HepG2 (cell line): Measurements from ENCODE around the gene ZMYND8. TPM values are rescaled to one million over a fixed set of nuclear protein-coding genes. Genes with fewer than 3 reads are reported as not detected.

Experiments
- ARID2 ChIP-seq: sonication (generic); formaldehyde crosslinking; IDR thresholded peaks from 2 replicates; pipeline ENCODE4 v1.8.1; 2022; ENCODE audit warnings: mild to moderate bottlenecking, missing genetic modification reagents, borderline replicate concordance
- FOXA3 ChIP-seq: IDR thresholded peaks from 2 replicates; pipeline ENCODE4 v1.6.1; 2016; ENCODE audit warnings: missing genetic modification reagents, missing compliant biosample characterization
- MED1 ChIP-seq: sonication (generic); formaldehyde crosslinking; IDR thresholded peaks from 2 replicates; pipeline ENCODE4 v1.4.0; 2020; ENCODE audit warnings: missing genetic modification reagents
- NFIC ChIP-seq: IDR thresholded peaks from 2 replicates; pipeline ENCODE4 v1.6.1; 2012; ENCODE audit warnings: mild to moderate bottlenecking, low read length, inconsistent platforms
- NRL ChIP-seq: sonication (generic); formaldehyde crosslinking; IDR thresholded peaks from 2 replicates; pipeline ENCODE4 v1.5.0; 2020; ENCODE audit warnings: missing genetic modification reagents, mild to moderate bottlenecking, moderate library complexity, borderline replicate concordance
- ZFP36L1 ChIP-seq: sonication (generic); formaldehyde crosslinking; IDR thresholded peaks from 2 replicates; pipeline ENCODE4 v1.8.0; 2022; ENCODE audit warnings: mild to moderate bottlenecking, missing genetic modification reagents, moderate library complexity
- ZFP62 ChIP-seq: sonication (generic); formaldehyde crosslinking; IDR thresholded peaks from 2 replicates; pipeline ENCODE4 v1.4.0; 2020; ENCODE audit warnings: missing genetic modification reagents
- ZNF543 ChIP-seq: sonication (generic); formaldehyde crosslinking; IDR thresholded peaks from 2 replicates; pipeline ENCODE4 v1.4.0; 2020; ENCODE audit warnings: mild to moderate bottlenecking, missing genetic modification reagents
- ZNF747 ChIP-seq: sonication (generic); formaldehyde crosslinking; IDR thresholded peaks from 2 replicates; pipeline ENCODE4 v1.8.1; 2023; ENCODE audit warnings: missing genetic modification reagents, mild to moderate bottlenecking, borderline replicate concordance
- ZNF878 ChIP-seq: sonication (generic); formaldehyde crosslinking; IDR thresholded peaks from 2 replicates; pipeline ENCODE4 v1.8.1; 2023; ENCODE audit warnings: mild to moderate bottlenecking, missing genetic modification reagents, moderate library complexity
- polyA plus RNA-seq, 8 experiments: library from polyadenylated mRNA; depleted of rRNA in 3 of 8; stranded (reverse) in 7 of 8; unstranded in 1 of 8; fragments of >200 nt; fragmentation: Illumina TruSeq in 4 of 8; extraction: Trizol in 4 of 8; gene quantifications; 2 replicates each; pipeline versions ENCODE4 v1.2.1 to v1.2.3, GENCODE V29; 2011 to 2016; ENCODE audit warnings: low read depth in 4 of 8, missing spikeins in 1 of 8, mixed read lengths in 1 of 8; ENCODE audit not compliant: insufficient read depth in 1 of 8
- total RNA-seq, 5 experiments: library from RNA; depleted of rRNA; stranded (reverse); fragments of >200 nt; fragmentation: Illumina TruSeq; extraction: Trizol; gene quantifications; 2 replicates each; pipeline ENCODE4 v1.2.3, GENCODE V29; 2016; ENCODE audit warnings: low read depth in 1 of 5
- TF ChIP-seq, protein P1 (sequence below): sonication (generic); formaldehyde crosslinking; IDR thresholded peaks from 2 replicates; pipeline ENCODE4 v1.5.1; 2020; ENCODE audit warnings: mild to moderate bottlenecking, missing genetic modification reagents, borderline replicate concordance
- TF ChIP-seq, protein P2 (sequence below): sonication (generic); formaldehyde crosslinking; IDR thresholded peaks from 2 replicates; pipeline ENCODE4 v1.9.0; 2021; ENCODE audit warnings: missing genetic modification reagents, mild to moderate bottlenecking, borderline replicate concordance
- TF ChIP-seq, protein P3 (sequence below): sonication (generic); formaldehyde crosslinking; IDR thresholded peaks from 2 replicates; pipeline ENCODE4 v1.8.0; 2022; ENCODE audit warnings: missing genetic modification reagents, mild to moderate bottlenecking, inconsistent platforms, borderline replicate concordance
- TF ChIP-seq, protein P4 (sequence below): IDR thresholded peaks from 2 replicates; pipeline ENCODE4 v1.6.1; 2018; ENCODE audit warnings: missing genetic modification reagents
- TF ChIP-seq, protein P5 (sequence below): sonication (generic); formaldehyde crosslinking; IDR thresholded peaks from 2 replicates; pipeline ENCODE4 v1.4.0; 2020; ENCODE audit warnings: missing genetic modification reagents

ZMYND8 gene
- total and polyA plus RNA-seq, 2 of the 13 experiments (the other 11 are each of a cell fraction or from before 2014, with no cell fraction given): 53.9 to 84.7 TPM

DNA sequence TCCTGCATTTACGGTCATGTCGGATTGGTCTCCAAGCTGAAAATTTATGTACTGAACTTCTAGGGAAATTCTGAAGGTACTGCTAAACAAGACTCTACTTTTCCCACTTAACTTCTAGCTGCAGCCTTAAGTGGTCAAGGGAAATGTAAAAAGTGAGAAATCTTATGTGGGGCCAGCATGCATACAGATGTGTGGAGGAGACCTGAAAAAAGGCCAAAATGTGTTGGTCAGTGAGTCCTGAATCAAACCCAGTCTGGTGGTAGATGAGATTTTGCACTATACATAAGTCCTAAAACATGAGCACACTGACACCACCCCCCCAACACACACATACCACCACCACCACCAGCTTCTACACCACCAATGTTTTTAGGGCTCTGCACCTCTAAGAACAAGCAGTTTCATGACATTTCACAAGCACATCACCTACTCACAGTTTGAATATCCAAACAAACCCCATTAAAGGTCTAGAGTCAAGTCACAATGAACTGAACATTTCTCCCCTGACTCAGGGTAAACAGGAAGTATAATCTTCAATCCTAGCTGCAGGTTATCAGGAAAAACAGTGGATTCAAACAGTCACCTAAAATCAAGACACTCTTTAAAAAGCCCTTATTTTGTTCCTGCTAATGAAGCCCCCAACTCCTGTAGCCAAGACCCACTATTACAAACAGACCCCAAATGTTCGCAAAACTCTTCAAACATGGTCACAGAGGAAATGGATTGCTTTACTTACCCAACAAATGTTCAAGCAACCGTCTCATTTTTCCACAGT, 1.6 kb downstream of the ZMYND8 start (continued):
- TF ChIP-seq ARID2 (CRISPR knock-in tag) (peak; percentile 18; the same call in 1 of the 2 replicates), FOXA3 (CRISPR knock-in tag) (peak; percentile 79), ZNF543 (peak; percentile 68; the same call in 1 of the 2 replicates), NFIC (no peak), ZNF878 (CRISPR knock-in tag) (peak; percentile 73; the same call in 1 of the 2 replicates), NRL (CRISPR knock-in tag) (no peak), ZFP36L1 (CRISPR knock-in tag) (no peak), MED1 (CRISPR knock-in tag) (0 out of 2 replicates have a peak, but pooled peaks have one; percentile 22), ZNF747 (CRISPR knock-in tag) (0 out of 2 replicates have a peak, but pooled peaks have one; percentile 82), ZFP62 (CRISPR knock-in tag) (no peak)
- TF ChIP-seq, protein P1, sequence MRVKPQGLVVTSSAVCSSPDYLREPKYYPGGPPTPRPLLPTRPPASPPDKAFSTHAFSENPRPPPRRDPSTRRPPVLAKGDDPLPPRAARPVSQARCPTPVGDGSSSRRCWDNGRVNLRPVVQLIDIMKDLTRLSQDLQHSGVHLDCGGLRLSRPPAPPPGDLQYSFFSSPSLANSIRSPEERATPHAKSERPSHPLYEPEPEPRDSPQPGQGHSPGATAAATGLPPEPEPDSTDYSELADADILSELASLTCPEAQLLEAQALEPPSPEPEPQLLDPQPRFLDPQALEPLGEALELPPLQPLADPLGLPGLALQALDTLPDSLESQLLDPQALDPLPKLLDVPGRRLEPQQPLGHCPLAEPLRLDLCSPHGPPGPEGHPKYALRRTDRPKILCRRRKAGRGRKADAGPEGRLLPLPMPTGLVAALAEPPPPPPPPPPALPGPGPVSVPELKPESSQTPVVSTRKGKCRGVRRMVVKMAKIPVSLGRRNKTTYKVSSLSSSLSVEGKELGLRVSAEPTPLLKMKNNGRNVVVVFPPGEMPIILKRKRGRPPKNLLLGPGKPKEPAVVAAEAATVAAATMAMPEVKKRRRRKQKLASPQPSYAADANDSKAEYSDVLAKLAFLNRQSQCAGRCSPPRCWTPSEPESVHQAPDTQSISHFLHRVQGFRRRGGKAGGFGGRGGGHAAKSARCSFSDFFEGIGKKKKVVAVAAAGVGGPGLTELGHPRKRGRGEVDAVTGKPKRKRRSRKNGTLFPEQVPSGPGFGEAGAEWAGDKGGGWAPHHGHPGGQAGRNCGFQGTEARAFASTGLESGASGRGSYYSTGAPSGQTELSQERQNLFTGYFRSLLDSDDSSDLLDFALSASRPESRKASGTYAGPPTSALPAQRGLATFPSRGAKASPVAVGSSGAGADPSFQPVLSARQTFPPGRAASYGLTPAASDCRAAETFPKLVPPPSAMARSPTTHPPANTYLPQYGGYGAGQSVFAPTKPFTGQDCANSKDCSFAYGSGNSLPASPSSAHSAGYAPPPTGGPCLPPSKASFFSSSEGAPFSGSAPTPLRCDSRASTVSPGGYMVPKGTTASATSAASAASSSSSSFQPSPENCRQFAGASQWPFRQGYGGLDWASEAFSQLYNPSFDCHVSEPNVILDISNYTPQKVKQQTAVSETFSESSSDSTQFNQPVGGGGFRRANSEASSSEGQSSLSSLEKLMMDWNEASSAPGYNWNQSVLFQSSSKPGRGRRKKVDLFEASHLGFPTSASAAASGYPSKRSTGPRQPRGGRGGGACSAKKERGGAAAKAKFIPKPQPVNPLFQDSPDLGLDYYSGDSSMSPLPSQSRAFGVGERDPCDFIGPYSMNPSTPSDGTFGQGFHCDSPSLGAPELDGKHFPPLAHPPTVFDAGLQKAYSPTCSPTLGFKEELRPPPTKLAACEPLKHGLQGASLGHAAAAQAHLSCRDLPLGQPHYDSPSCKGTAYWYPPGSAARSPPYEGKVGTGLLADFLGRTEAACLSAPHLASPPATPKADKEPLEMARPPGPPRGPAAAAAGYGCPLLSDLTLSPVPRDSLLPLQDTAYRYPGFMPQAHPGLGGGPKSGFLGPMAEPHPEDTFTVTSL: peak; percentile 7; the same call in 1 of the 2 replicates
- TF ChIP-seq, protein P2, sequence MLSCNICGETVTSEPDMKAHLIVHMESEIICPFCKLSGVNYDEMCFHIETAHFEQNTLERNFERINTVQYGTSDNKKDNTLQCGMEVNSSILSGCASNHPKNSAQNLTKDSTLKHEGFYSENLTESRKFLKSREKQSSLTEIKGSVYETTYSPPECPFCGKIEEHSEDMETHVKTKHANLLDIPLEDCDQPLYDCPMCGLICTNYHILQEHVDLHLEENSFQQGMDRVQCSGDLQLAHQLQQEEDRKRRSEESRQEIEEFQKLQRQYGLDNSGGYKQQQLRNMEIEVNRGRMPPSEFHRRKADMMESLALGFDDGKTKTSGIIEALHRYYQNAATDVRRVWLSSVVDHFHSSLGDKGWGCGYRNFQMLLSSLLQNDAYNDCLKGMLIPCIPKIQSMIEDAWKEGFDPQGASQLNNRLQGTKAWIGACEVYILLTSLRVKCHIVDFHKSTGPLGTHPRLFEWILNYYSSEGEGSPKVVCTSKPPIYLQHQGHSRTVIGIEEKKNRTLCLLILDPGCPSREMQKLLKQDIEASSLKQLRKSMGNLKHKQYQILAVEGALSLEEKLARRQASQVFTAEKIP (CRISPR knock-in tag): no peak
- TF ChIP-seq, protein P3, sequence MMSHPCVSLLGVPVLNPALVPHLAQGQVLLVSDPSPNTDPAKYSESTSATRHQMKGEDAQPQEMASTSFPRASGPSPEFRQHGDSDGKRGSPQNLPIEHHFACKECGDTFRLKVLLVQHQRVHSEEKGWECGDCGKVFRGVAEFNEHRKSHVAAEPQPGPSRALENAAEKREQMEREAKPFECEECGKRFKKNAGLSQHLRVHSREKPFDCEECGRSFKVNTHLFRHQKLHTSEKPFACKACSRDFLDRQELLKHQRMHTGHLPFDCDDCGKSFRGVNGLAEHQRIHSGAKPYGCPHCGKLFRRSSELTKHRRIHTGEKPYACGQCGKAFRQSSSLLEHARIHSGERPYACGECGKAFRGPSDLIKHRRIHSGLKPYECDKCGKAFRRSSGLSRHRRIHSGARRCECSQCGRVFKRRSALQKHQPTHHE (CRISPR knock-in tag): no peak
- TF ChIP-seq, protein P4, sequence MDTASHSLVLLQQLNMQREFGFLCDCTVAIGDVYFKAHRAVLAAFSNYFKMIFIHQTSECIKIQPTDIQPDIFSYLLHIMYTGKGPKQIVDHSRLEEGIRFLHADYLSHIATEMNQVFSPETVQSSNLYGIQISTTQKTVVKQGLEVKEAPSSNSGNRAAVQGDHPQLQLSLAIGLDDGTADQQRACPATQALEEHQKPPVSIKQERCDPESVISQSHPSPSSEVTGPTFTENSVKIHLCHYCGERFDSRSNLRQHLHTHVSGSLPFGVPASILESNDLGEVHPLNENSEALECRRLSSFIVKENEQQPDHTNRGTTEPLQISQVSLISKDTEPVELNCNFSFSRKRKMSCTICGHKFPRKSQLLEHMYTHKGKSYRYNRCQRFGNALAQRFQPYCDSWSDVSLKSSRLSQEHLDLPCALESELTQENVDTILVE: peak; percentile 33; the same call in 1 of the 2 replicates
- TF ChIP-seq, protein P5, sequence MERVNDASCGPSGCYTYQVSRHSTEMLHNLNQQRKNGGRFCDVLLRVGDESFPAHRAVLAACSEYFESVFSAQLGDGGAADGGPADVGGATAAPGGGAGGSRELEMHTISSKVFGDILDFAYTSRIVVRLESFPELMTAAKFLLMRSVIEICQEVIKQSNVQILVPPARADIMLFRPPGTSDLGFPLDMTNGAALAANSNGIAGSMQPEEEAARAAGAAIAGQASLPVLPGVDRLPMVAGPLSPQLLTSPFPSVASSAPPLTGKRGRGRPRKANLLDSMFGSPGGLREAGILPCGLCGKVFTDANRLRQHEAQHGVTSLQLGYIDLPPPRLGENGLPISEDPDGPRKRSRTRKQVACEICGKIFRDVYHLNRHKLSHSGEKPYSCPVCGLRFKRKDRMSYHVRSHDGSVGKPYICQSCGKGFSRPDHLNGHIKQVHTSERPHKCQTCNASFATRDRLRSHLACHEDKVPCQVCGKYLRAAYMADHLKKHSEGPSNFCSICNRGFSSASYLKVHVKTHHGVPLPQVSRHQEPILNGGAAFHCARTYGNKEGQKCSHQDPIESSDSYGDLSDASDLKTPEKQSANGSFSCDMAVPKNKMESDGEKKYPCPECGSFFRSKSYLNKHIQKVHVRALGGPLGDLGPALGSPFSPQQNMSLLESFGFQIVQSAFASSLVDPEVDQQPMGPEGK (CRISPR knock-in tag): peak; percentile 18; the same call in 1 of the 2 replicates
